Measurements from ENCODE around the gene CCDC6.

DNA sequence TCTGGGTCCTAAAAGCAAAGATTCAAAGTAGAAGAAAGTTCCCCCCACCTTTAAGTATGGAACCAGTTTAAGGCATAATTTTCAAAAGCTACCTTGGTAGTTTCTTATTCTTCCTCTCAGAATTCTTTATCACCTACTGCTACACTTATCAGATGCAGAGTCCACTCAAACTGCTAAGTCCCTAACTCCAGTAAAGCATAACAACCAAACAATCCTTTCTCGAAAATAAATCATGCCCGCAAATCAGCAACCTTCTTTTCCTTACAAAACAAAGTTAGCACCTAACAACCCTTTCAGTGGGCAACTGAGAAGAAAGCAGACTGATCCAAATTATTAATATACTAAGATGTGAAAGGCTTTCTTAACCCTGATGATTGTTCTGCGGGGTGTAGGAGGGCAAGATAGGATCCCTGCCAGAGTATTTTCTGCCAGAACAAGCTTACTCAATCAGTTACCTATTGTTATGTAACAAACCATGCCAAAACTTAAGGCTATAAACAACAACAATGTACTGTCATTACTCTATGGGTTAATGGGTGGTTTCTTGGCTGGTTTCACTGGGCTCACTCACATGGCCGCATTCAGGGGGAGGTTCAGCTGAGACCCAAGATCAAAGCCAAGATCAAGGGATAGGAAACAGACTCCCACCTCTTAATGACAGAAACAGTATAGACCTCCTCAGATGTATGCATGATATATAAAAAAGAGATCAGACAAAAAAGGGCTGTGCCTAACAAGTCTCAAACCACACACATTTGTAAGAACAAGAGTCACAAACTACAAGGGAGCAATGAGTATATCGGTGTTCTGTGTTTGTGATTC lies 42.0 kb downstream of the CCDC6 start:
- TF ChIP-seq, protein P1, sequence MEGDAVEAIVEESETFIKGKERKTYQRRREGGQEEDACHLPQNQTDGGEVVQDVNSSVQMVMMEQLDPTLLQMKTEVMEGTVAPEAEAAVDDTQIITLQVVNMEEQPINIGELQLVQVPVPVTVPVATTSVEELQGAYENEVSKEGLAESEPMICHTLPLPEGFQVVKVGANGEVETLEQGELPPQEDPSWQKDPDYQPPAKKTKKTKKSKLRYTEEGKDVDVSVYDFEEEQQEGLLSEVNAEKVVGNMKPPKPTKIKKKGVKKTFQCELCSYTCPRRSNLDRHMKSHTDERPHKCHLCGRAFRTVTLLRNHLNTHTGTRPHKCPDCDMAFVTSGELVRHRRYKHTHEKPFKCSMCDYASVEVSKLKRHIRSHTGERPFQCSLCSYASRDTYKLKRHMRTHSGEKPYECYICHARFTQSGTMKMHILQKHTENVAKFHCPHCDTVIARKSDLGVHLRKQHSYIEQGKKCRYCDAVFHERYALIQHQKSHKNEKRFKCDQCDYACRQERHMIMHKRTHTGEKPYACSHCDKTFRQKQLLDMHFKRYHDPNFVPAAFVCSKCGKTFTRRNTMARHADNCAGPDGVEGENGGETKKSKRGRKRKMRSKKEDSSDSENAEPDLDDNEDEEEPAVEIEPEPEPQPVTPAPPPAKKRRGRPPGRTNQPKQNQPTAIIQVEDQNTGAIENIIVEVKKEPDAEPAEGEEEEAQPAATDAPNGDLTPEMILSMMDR (IDR thresholded peaks at IDR 0.05), result no peak
- TF ChIP-seq POLR2A (IDR thresholded peaks at IDR 0.05), result no peak

Measured in ovary (tissue), 3 donors.